A673 (cell line): ENCODE data around the gene EYA3. TPM values are rescaled to one million over a fixed set of nuclear protein-coding genes. Genes with fewer than 3 reads are reported as not detected.
A peak's percentile ranks its signal among the peaks of the same experiment; 100 is the strongest.

ENCODE experiments used
- BruUV-seq: library from RNA; stranded (reverse); fragments of 400-500 nt; replicated peaks from 2 replicates; lab custom pipeline; 2021; lab: Mats Ljungman, UMichigan
- CTCF ChIA-PET: fragments of 300-600 bp; sonication (Branson Sonifier 250); formaldehyde crosslinking; loops from one replicate; lab custom pipeline; 2022; ENCODE audit warnings: antibody characterized with exemption; lab: Charles Lee
- POLR2A ChIA-PET: fragments of 300-600 bp; sonication (Branson Sonifier 250); formaldehyde crosslinking; loops from one replicate; lab custom pipeline; 2022; ENCODE audit warnings: antibody characterized with exemption; ENCODE audit not compliant: low non-redundant PET; lab: Charles Lee
- DNase-seq: peaks from one replicate; pipeline ENCODE4 v3.0.0-alpha.2; 2015; ENCODE audit warnings: low spot score
- H3K27ac ChIP-seq: fragments of 200-600 bp; sonication (generic); 2 replicates; pipeline ENCODE4 v1.5.1; 2016; ENCODE audit warnings: mixed run types, low read depth, mild to moderate bottlenecking, mixed read lengths, antibody characterized with exemption, low read length; ENCODE audit not compliant: poor library complexity, severe bottlenecking
- H3K27me3 ChIP-seq: fragments of 200-600 bp; sonication (generic); replicated peaks from 2 replicates; pipeline ENCODE4 v1.6.1; 2017; ENCODE audit warnings: mixed run types, low read depth, mild to moderate bottlenecking, mixed read lengths, antibody characterized with exemption, low read length; ENCODE audit not compliant: insufficient read depth, poor library complexity
- H3K36me3 ChIP-seq: fragments of 200-600 bp; sonication (generic); 2 replicates; pipeline ENCODE4 v1.6.1; 2016; ENCODE audit warnings: mixed run types, mild to moderate bottlenecking, mixed read lengths, antibody characterized with exemption, low read length; ENCODE audit not compliant: insufficient read depth, poor library complexity, severe bottlenecking
- H3K4me1 ChIP-seq: fragments of 200-600 bp; sonication (generic); 2 replicates; pipeline ENCODE4 v1.6.1; 2017; ENCODE audit warnings: mixed run types, mild to moderate bottlenecking, mixed read lengths, antibody characterized with exemption, low read length; ENCODE audit not compliant: insufficient read depth, poor library complexity, severe bottlenecking
- H3K4me3 ChIP-seq: fragments of 200-600 bp; sonication (generic); 2 replicates; pipeline ENCODE4 v1.5.1; 2016; ENCODE audit warnings: low read depth, mixed run types, mild to moderate bottlenecking, mixed read lengths, low read length; ENCODE audit not compliant: poor library complexity, severe bottlenecking
- H3K9me3 ChIP-seq: fragments of 200-600 bp; sonication (generic); 2 replicates; pipeline ENCODE4 v1.6.1; 2016; ENCODE audit warnings: mixed run types, low read depth, mild to moderate bottlenecking, mixed read lengths, antibody characterized with exemption, low read length; ENCODE audit not compliant: poor library complexity, severe bottlenecking
- CTCF ChIP-seq: fragments of 300-800, 200-600 bp; sonication (generic); conservative IDR thresholded peaks from 2 replicates; pipeline ENCODE4 v1.5.1; 2017; ENCODE audit warnings: low read depth, mild to moderate bottlenecking, antibody characterized with exemption, low read length, moderate library complexity, mixed read lengths
- EZH2 ChIP-seq: fragments of 200-600 bp; sonication (generic); IDR thresholded peaks from 2 replicates; pipeline ENCODE4 v1.6.1; 2017; ENCODE audit warnings: borderline replicate concordance, low read depth, mild to moderate bottlenecking, mixed read lengths, antibody characterized with exemption, low read length; ENCODE audit not compliant: poor library complexity, severe bottlenecking
- intact Hi-C: fragments of 100-400 bp; cut with micrococcal nuclease; formaldehyde crosslinking; loops from one replicate; pipeline ENCODE4 v1.10.0; 2022; ENCODE audit not compliant: unreplicated experiment
- total RNA-seq: library from RNA; stranded (reverse); gene quantifications from 2 replicates; pipeline ENCODE4 v1.2.3, GENCODE V29; 2021

The EYA3 gene
- total RNA-seq, 1 experiment from 2014 or later = 33.4 TPM

- BruUV-seq = no TSS peak
- H3K27ac ChIP-seq = no peak overlapping the region
- TF ChIP-seq EZH2 (no peak), CTCF (peak; percentile 66)
- H3K27me3 ChIP-seq = no peaks in the 10 kb centered on the region
- no peaks in the 10 kb centered on the region for H3K36me3 ChIP-seq
- intact Hi-C loops = no loop called here
- H3K9me3 ChIP-seq = no peaks in the 10 kb centered on the region
- CTCF ChIA-PET = interaction anchor here (1.0 to 1.2 kb wide), 2 partner anchors 9 to 39 kb away, joined by 3 to 8 read pairs; no protein-coding TSS in a partner anchor
- H3K4me1 ChIP-seq = peaks cover 4% of the 10 kb centered on the region
- POLR2A ChIA-PET = no interaction called here
- H3K4me3 ChIP-seq = no peak overlapping the region
- peak; percentile 61 for DNase-seq
Measured at GRCh38 chr1:27940297-27940696, 148.1 kb downstream of the EYA3 start.

- no peak overlapping the region for H3K27ac ChIP-seq
- H3K4me1 ChIP-seq = peaks cover 4% of the 10 kb centered on the region
- DNase-seq = no peak
- BruUV-seq = no TSS peak
- H3K9me3 ChIP-seq = no peaks in the 10 kb centered on the region
- ChIA-PET CTCF (interaction anchor here (0.5 kb wide), 1 partner anchor 10 kb away, joined by 9 read pairs; no protein-coding TSS in a partner anchor), POLR2A (interaction anchor here (0.6 kb wide), 1 partner anchor 43 kb away, joined by 4 read pairs; no protein-coding TSS in a partner anchor)
- intact Hi-C loops = no loop called here
- no peak for TF ChIP-seq EZH2
- TF ChIP-seq CTCF = no peak
- no peaks in the 10 kb centered on the region for H3K27me3 ChIP-seq
- H3K4me3 ChIP-seq = no peak overlapping the region
- H3K36me3 ChIP-seq = no peaks in the 10 kb centered on the region
Measured at GRCh38 chr1:27938488-27938887, 149.9 kb downstream of the EYA3 start.

GRCh38 chr1:27937524-27937836, 150.9 kb downstream of the EYA3 start:
- no peaks in the 10 kb centered on the region for H3K36me3 ChIP-seq
- POLR2A ChIA-PET = no interaction called here
- H3K27ac ChIP-seq = no peak overlapping the region
- no peaks in the 10 kb centered on the region for H3K27me3 ChIP-seq
- CTCF ChIA-PET = interaction anchor here (1.0 kb wide), 1 partner anchor 42 kb away, joined by 3 read pairs; no protein-coding TSS in a partner anchor
- H3K4me3 ChIP-seq = no peak overlapping the region
- no peaks in the 10 kb centered on the region for H3K9me3 ChIP-seq
- H3K4me1 ChIP-seq = peaks cover 4% of the 10 kb centered on the region
- intact Hi-C loops = no loop called here
- no peak for TF ChIP-seq EZH2
- TF ChIP-seq CTCF = no peak
- no TSS peak for BruUV-seq
- DNase-seq = no peak
